SK-N-SH (cell line): ENCODE results near the gene LDB3.

Experiments used
- CTCF ChIP-seq: fragments of 200-600 bp; sonication (generic); IDR thresholded peaks from 2 replicates; pipeline ENCODE4 v1.6.1; 2017; ENCODE audit warnings: antibody characterized with exemption, mild to moderate bottlenecking, moderate library complexity
- ELF1 ChIP-seq: IDR thresholded peaks from 2 replicates; pipeline ENCODE4 v1.4.0; 2012
- EP300 ChIP-seq, 2 experiments: IDR thresholded peaks; 2 replicates each; pipeline versions ENCODE4 v1.4.0 to v1.6.1; 2012; ENCODE audit warnings: borderline replicate concordance in 1 of 2, low read depth in 1 of 2, low read length in 1 of 2
- EZH2phosphoT487 ChIP-seq: fragments of 200-600 bp; sonication (generic); IDR thresholded peaks from 2 replicates; pipeline ENCODE4 v1.6.1; 2017; ENCODE audit warnings: low read depth, mixed run types, mild to moderate bottlenecking, antibody characterized with exemption, moderate library complexity, borderline replicate concordance
- MEF2A ChIP-seq: IDR thresholded peaks from 2 replicates; pipeline ENCODE4 v1.4.0; 2012; ENCODE audit warnings: low read depth, borderline replicate concordance
- POLR2AphosphoS5 ChIP-seq: IDR thresholded peaks from 2 replicates; pipeline ENCODE4 v1.6.1; 2012; ENCODE audit warnings: low read depth, low read length
- RAD21 ChIP-seq: IDR thresholded peaks from 2 replicates; pipeline ENCODE4 v1.6.1; 2012; ENCODE audit warnings: mild to moderate bottlenecking, low read length
- RXRA ChIP-seq: IDR thresholded peaks from 2 replicates; pipeline ENCODE4 v1.4.0; 2012; ENCODE audit warnings: low read depth, mild to moderate bottlenecking, borderline replicate concordance
- TCF12 ChIP-seq: IDR thresholded peaks from 2 replicates; pipeline ENCODE4 v1.4.0; 2012

DNA sequence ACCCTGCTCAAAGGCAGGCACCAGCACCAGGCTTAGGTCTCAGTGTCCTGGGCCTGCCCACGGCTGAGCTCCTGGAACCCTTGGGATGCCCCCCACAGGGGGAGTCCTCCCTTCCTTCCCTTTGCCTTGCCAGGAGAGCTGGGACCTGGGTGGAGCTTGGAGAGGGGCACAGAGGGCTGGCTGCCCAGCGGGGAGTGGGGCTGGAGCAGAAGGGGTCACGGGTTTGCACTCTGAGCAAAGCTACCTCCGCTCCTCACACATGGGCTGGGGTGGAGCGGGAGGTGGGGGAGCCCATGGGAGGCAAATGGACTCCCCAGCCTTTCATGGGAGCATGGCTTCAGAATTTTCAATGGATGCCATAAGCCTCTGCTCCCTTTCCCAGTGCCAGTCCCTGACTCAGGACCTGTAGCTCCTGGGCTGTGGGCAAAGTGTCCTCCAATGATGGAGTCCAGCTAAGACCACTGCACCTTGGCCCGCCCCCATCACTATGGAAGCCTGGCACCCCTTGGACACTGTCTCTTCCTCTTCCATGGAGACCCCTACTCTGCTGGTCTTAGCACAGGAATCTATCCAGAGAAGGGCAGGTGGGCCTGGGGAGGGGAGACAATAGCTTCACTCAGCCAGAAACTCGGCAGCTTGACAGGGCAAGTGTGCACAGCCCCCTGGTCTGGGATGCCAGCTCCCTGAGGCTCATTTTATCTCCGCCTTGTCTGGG, 39.9 kb downstream of the LDB3 start:
- no peak for TF ChIP-seq CTCF
- no peak for TF ChIP-seq RAD21
- TF ChIP-seq POLR2AphosphoS5, result no peak
- TF ChIP-seq TCF12, result no peak
- no peak for TF ChIP-seq MEF2A
- no peak for TF ChIP-seq EZH2phosphoT487
- no peak for TF ChIP-seq RXRA
- TF ChIP-seq EP300 (IDR thresholded peaks at IDR 0.05; ENCODE audit: borderline replicate concordance in 1 of 2, low read depth in 1 of 2, low read length in 1 of 2), result no peak
- TF ChIP-seq ELF1, result no peak
